DOHH2 (cell line): ENCODE measurements around the gene ATP9B.
A peak's percentile ranks its signal among the peaks of the same experiment; 100 is the strongest.

Experiments
- H3F3A ChIP-seq: fragments of 200-600 bp; sonication (generic), shearing (Covaris generic); 2 replicates; pipeline ENCODE4 v1.6.0; 2016; ENCODE audit warnings: antibody characterized with exemption, mild to moderate bottlenecking; ENCODE audit not compliant: control insufficient read depth, insufficient read depth
- H3K27ac ChIP-seq: fragments of 200-600 bp; sonication (generic); 2 replicates; pipeline ENCODE4 v1.5.1; 2014; ENCODE audit warnings: low read depth, mild to moderate bottlenecking, low read length, moderate library complexity
- H3K27me3 ChIP-seq: fragments of 200-600 bp; sonication (generic); 2 replicates; pipeline ENCODE4 v1.6.1; 2014; ENCODE audit warnings: mild to moderate bottlenecking, low read length, mixed read lengths; ENCODE audit not compliant: control insufficient read depth
- H3K36me3 ChIP-seq: fragments of 200-600 bp; sonication (generic); 2 replicates; pipeline ENCODE4 v1.6.1; 2014; ENCODE audit warnings: mild to moderate bottlenecking, low read length, moderate library complexity, mixed read lengths; ENCODE audit not compliant: control insufficient read depth
- H3K4me1 ChIP-seq: fragments of 200-600 bp; sonication (generic); 2 replicates; pipeline ENCODE4 v1.6.1; 2014; ENCODE audit warnings: mild to moderate bottlenecking, low read length, mixed read lengths; ENCODE audit not compliant: control insufficient read depth
- H3K4me2 ChIP-seq: fragments of 200-600 bp; sonication (generic); 2 replicates; pipeline ENCODE4 v1.6.0; 2014; ENCODE audit warnings: mild to moderate bottlenecking, low read length, moderate library complexity
- H3K4me3 ChIP-seq: fragments of 200-600 bp; sonication (generic); 2 replicates; pipeline ENCODE4 v1.5.1; 2014; ENCODE audit warnings: mild to moderate bottlenecking, low read length, mixed read lengths
- H3K79me2 ChIP-seq: fragments of 200-600 bp; sonication (generic); 2 replicates; pipeline ENCODE4 v1.6.1; 2014; ENCODE audit warnings: mild to moderate bottlenecking, low read length, mixed read lengths; ENCODE audit not compliant: control insufficient read depth
- H3K9me2 ChIP-seq: fragments of 200-600 bp; sonication (generic); replicated peaks from 2 replicates; pipeline ENCODE4 v1.6.1; 2014; ENCODE audit warnings: mild to moderate bottlenecking, low read length, mixed read lengths; ENCODE audit not compliant: control insufficient read depth
- H3K9me3 ChIP-seq: fragments of 200-600 bp; sonication (generic); 2 replicates; pipeline ENCODE4 v1.6.1; 2014; ENCODE audit warnings: antibody characterized with exemption, low read length, mixed read lengths; ENCODE audit not compliant: control insufficient read depth, insufficient read depth
- H4K20me1 ChIP-seq: fragments of 200-600 bp; sonication (generic); 2 replicates; pipeline ENCODE4 v1.6.0; 2014; ENCODE audit warnings: low read depth, mild to moderate bottlenecking, antibody characterized with exemption, low read length, moderate library complexity; ENCODE audit not compliant: control insufficient read depth, insufficient read depth
- CTCF ChIP-seq: fragments of 200-600 bp; sonication (generic); IDR thresholded peaks from one replicate; pipeline ENCODE4 v1.5.1; 2014; ENCODE audit warnings: antibody characterized with exemption, mild to moderate bottlenecking, low read depth, low read length; ENCODE audit not compliant: poor library complexity, severe bottlenecking
- EZH2phosphoT487 ChIP-seq: fragments of 200-600 bp; sonication (generic); IDR thresholded peaks from 2 replicates; pipeline ENCODE4 v1.6.1; 2017; ENCODE audit warnings: borderline replicate concordance, mild to moderate bottlenecking, antibody characterized with exemption, low read length, moderate library complexity, mixed read lengths

The ATP9B gene

GRCh38 chr18:79026491-79026890 is 42.7 kb upstream of the ATP9B start:
- Histone ChIP-seq H3K4me2 (no peak overlapping the region), H3K4me1 (no peaks in the 10 kb centered on the region), H4K20me1 (no peaks in the 10 kb centered on the region), H3K27ac (no peak overlapping the region), H3F3A (no peaks in the 10 kb centered on the region), H3K27me3 (no peaks in the 10 kb centered on the region), H3K36me3 (no peaks in the 10 kb centered on the region), H3K9me3 (no peaks in the 10 kb centered on the region), H3K4me3 (no peak overlapping the region), H3K9me2 (no peaks in the 10 kb centered on the region), H3K79me2 (no peaks in the 10 kb centered on the region)
- peak; percentile 20 for TF ChIP-seq CTCF
- no peak for TF ChIP-seq EZH2phosphoT487

GRCh38 chr18:79030680-79031079 is 38.5 kb upstream of the ATP9B start:
- no peaks in the 10 kb centered on the region for H3K9me3 ChIP-seq
- H3F3A ChIP-seq, result no peaks in the 10 kb centered on the region
- no peaks in the 10 kb centered on the region for H3K9me2 ChIP-seq
- no peak overlapping the region for H3K27ac ChIP-seq
- H3K79me2 ChIP-seq, result no peaks in the 10 kb centered on the region
- H3K36me3 ChIP-seq, result no peaks in the 10 kb centered on the region
- H3K4me3 ChIP-seq, result no peak overlapping the region
- no peaks in the 10 kb centered on the region for H3K27me3 ChIP-seq
- TF ChIP-seq EZH2phosphoT487, result no peak
- no peak for TF ChIP-seq CTCF
- no peaks in the 10 kb centered on the region for H3K4me1 ChIP-seq
- no peak overlapping the region for H3K4me2 ChIP-seq
- H4K20me1 ChIP-seq, result no peaks in the 10 kb centered on the region

- no peaks in the 10 kb centered on the region for H3K36me3 ChIP-seq
Observed at GRCh38 chr18:79042276-79042675, 26.9 kb upstream of the ATP9B start.

More at GRCh38 chr18:79042276-79042675, 26.9 kb upstream of the ATP9B start:
- H3K79me2 ChIP-seq, result no peaks in the 10 kb centered on the region
- H3K27ac ChIP-seq, result no peak overlapping the region
- TF ChIP-seq CTCF (no peak), EZH2phosphoT487 (no peak)
- H3K4me1 ChIP-seq, result no peaks in the 10 kb centered on the region
- no peak overlapping the region for H3K4me3 ChIP-seq
- no peaks in the 10 kb centered on the region for H3K27me3 ChIP-seq
- H3K9me2 ChIP-seq, result no peaks in the 10 kb centered on the region
- H3K4me2 ChIP-seq, result no peak overlapping the region
- H4K20me1 ChIP-seq, result no peaks in the 10 kb centered on the region
- no peaks in the 10 kb centered on the region for H3F3A ChIP-seq
- H3K9me3 ChIP-seq, result peaks cover 16% of the 10 kb centered on the region; the same call in 1 of the 2 replicates
